Placental epithelial cell (primary cell): ENCODE measurements around the gene LPIN1. TPM values are rescaled to one million over a fixed set of nuclear protein-coding genes. Genes with fewer than 3 reads are reported as not detected.

ENCODE experiments used
- small RNA-seq: library from RNA; depleted of rRNA; stranded (forward); fragments of <200 nt; gene quantifications from one replicate; pipeline ENCODE3, GENCODE V24; 2012
- total RNA-seq: library from RNA; depleted of rRNA; stranded (reverse); fragments of >200 nt; gene quantifications from 2 replicates; pipeline ENCODE4 v1.2.3, GENCODE V29; 2012

Gene LPIN1, protein sequence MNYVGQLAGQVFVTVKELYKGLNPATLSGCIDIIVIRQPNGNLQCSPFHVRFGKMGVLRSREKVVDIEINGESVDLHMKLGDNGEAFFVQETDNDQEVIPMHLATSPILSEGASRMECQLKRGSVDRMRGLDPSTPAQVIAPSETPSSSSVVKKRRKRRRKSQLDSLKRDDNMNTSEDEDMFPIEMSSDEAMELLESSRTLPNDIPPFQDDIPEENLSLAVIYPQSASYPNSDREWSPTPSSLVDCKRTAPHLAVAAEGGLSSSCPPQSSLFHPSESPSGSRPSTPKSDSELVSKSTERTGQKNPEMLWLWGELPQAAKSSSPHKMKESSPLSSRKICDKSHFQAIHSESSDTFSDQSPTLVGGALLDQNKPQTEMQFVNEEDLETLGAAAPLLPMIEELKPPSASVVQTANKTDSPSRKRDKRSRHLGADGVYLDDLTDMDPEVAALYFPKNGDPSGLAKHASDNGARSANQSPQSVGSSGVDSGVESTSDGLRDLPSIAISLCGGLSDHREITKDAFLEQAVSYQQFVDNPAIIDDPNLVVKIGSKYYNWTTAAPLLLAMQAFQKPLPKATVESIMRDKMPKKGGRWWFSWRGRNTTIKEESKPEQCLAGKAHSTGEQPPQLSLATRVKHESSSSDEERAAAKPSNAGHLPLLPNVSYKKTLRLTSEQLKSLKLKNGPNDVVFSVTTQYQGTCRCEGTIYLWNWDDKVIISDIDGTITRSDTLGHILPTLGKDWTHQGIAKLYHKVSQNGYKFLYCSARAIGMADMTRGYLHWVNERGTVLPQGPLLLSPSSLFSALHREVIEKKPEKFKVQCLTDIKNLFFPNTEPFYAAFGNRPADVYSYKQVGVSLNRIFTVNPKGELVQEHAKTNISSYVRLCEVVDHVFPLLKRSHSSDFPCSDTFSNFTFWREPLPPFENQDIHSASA
- total RNA-seq: 24.7 and 27.8 TPM in 2 replicates

DNA sequence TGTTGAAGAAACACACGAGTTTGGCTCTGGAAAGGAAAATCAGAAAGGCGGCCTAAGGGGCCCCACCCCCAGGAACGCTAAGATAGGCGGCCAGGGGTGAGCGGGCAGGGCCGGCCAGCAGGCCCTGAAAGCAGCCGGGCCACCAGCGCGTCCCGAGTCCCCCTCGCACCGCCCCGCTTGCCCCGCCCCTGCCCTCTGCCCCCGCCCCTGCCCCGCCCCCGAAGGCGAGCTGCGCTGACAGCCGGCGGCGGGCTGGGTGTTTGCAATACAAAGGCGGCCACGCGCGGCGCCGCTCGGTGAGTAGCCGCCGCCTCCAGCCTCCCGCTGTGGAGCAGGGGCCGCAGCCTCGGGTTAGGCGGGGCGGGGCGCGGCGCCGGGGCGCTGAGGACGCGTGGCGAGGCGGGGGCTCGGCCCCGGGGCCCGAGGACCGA is at the start of gene LPIN1:
TSS of gene LPIN1 (plus strand) at position 257 of the 431 bp plus-strand sequence. CDS start 18,910 bp downstream, outside the sequence.

Small RNAs within 50 kb of the gene (small RNA-seq; reads per million reads assigned to genes)
- gene MIR4262 (not detected), gene MIR548S (0.12 reads per million)

Other genes starting within 250 kb of the LPIN1 start
- under 0.01 and 0.22 TPM in 2 replicates for gene GREB1, start 212.6 kb upstream of the LPIN1 start, total RNA-seq
- not detected in 2 replicates for gene NTSR2, start 76.4 kb upstream of the LPIN1 start, total RNA-seq